K562 (cell line): ENCODE measurements around the gene SLC48A1.

ENCODE experiments used
- CREB1 ChIP-seq, 2 experiments: sonication (generic) in 1 of 2; formaldehyde crosslinking in 1 of 2; IDR thresholded peaks; 2 replicates each; pipeline versions ENCODE4 v1.6.1 to v1.8.0; 2012 to 2022; ENCODE audit warnings: inconsistent platforms in 1 of 2, mild to moderate bottlenecking in 1 of 2, missing genetic modification reagents in 1 of 2, moderate library complexity in 1 of 2
- CTCF ChIP-seq, 3 experiments: IDR thresholded peaks in 2 of 3; conservative IDR thresholded peaks in 1 of 3; 2 replicates each; pipeline ENCODE4 v1.5.1; 2011 to 2012; ENCODE audit warnings: low read length in 3 of 3, mild to moderate bottlenecking in 3 of 3, control low read depth in 2 of 3, improper control_type of control experiment in 1 of 3, inconsistent platforms in 1 of 3, low read depth in 1 of 3, mixed read lengths in 1 of 3, moderate library complexity in 1 of 3; ENCODE audit not compliant: insufficient read depth in 2 of 3
- MYC ChIP-seq, 2 experiments: fragments of 250-450 bp in 1 of 2; sonication (Bioruptor Pico) in 1 of 2; IDR thresholded peaks; 2 replicates each; pipeline versions ENCODE4 v1.5.1 to v1.6.1; 2012 to 2021; ENCODE audit warnings: low read depth in 2 of 2, borderline replicate concordance in 1 of 2, improper control_type of control experiment in 1 of 2, low read length in 1 of 2, mild to moderate bottlenecking in 1 of 2, moderate library complexity in 1 of 2
- TAL1 ChIP-seq: fragments of 450-650 bp; IDR thresholded peaks from 2 replicates; pipeline ENCODE4 v1.6.1; 2016; ENCODE audit warnings: mild to moderate bottlenecking

GRCh38 chr12:47754881-47755280 lies 18.2 kb upstream of the SLC48A1 start:
- TF ChIP-seq TAL1 (no peak), CREB1 (IDR thresholded peaks at IDR 0.05) (no peak), CREB1 (CRISPR knock-in tag; IDR thresholded peaks at IDR 0.05) (no peak), MYC (IDR thresholded peaks at IDR 0.05; ENCODE audit: low read depth, low read length) (no peak), MYC (CRISPR knock-in tag; IDR thresholded peaks at IDR 0.05; ENCODE audit: borderline replicate concordance, low read depth) (no peak), CTCF (IDR thresholded peaks at IDR 0.05 in 2 of 3, conservative IDR thresholded peaks at IDR 0.05 in 1 of 3; ENCODE audit: insufficient read depth in 2 of 3, low read depth in 1 of 3, low read length in 3 of 3) (no peak)
